Measurements from ENCODE around the gene CNOT10.
A peak's percentile ranks its signal among the peaks of the same experiment; 100 is the strongest.
"Not testable (repeated sequence)": the region's sequence is repeated elsewhere in the genome, so short reads cannot be mapped to it uniquely, and the experiment has no call there.

The CNOT10 gene

GRCh38 chr3:32759342-32759741, 74.4 kb downstream of the CNOT10 start:
- no peak for DNase-seq

GRCh38 chr3:32764481-32764880, 79.5 kb downstream of the CNOT10 start:
- DNase-seq = no peak

- DNase-seq = no peak
These were observed 93.4 kb downstream of the CNOT10 start for GRCh38 chr3:32778389-32778788.

GRCh38 chr3:32780071-32780734, 95.2 kb downstream of the CNOT10 start:
- no peak for DNase-seq

- peak; percentile 96 for DNase-seq
These were observed 95.8 kb downstream of the CNOT10 start for GRCh38 chr3:32780735-32781210.

GRCh38 chr3:32781211-32781968, 96.4 kb downstream of the CNOT10 start:
- DNase-seq = peak; percentile 96

GRCh38 chr3:32781969-32782270, 96.9 kb downstream of the CNOT10 start:
- DNase-seq = not testable (repeated sequence)

- no peak for DNase-seq
These were observed 97.4 kb downstream of the CNOT10 start for GRCh38 chr3:32782407-32782806.

GRCh38 chr3:32791833-32792232, 106.8 kb downstream of the CNOT10 start:
- no peak for DNase-seq

- peak; percentile 91 for DNase-seq
These were observed 109.7 kb downstream of the CNOT10 start for GRCh38 chr3:32794487-32795308.

- DNase-seq = not testable (repeated sequence)
These were observed 111.5 kb downstream of the CNOT10 start for GRCh38 chr3:32796384-32796950.

GRCh38 chr3:32797776-32798175, 112.8 kb downstream of the CNOT10 start:
- DNase-seq = peak; percentile 85

- not testable (repeated sequence) for DNase-seq
These were observed 116.5 kb downstream of the CNOT10 start for GRCh38 chr3:32801440-32801839.

GRCh38 chr3:32813180-32813579, 128.2 kb downstream of the CNOT10 start:
- peak; percentile 65 for DNase-seq

- DNase-seq = no peak
These were observed 129.4 kb downstream of the CNOT10 start for GRCh38 chr3:32814361-32814760.

GRCh38 chr3:32815841-32816438, 131.0 kb downstream of the CNOT10 start:
- DNase-seq = peak; percentile 72

- peak; percentile 95 for DNase-seq
These were observed 131.7 kb downstream of the CNOT10 start for GRCh38 chr3:32816439-32817256.

GRCh38 chr3:32817257-32817557, 132.2 kb downstream of the CNOT10 start:
- peak; percentile 67 for DNase-seq

GRCh38 chr3:32817558-32818228, 132.7 kb downstream of the CNOT10 start, which contains the start of gene TRIM71:
TSS of gene TRIM71 (plus strand) at chr3:32817997. CDS start at chr3:32818081, 84 bp downstream.
- DNase-seq = peak; percentile 73

- peak; percentile 53 for DNase-seq
These were observed 133.4 kb downstream of the CNOT10 start for GRCh38 chr3:32818229-32818969.

All from islet precursor cell (in vitro differentiated cells).